H9 (cell line): Measurements from ENCODE around the gene RHBDL1. TPM values are rescaled to one million over a fixed set of nuclear protein-coding genes. Genes with fewer than 3 reads are reported as not detected.

Source experiments
- DNase-seq: peaks from one replicate; pipeline ENCODE4 v3.0.0-alpha.2; 2017
- H2AFZ ChIP-seq: one replicate; pipeline ENCODE4 v1.6.1; 2013; ENCODE audit warnings: mild to moderate bottlenecking, low read length, control low read depth, moderate library complexity
- H2AK5ac ChIP-seq: 2 replicates; pipeline ENCODE4 v1.6.1; 2013; ENCODE audit warnings: low read length, control low read depth, mixed read lengths; ENCODE audit not compliant: insufficient read length
- H2BK120ac ChIP-seq: one replicate; pipeline ENCODE4 v1.6.1; 2013; ENCODE audit warnings: low read depth, mild to moderate bottlenecking, low read length, control low read depth, inconsistent platforms; ENCODE audit not compliant: poor library complexity, severe bottlenecking
- H2BK12ac ChIP-seq: 2 replicates; pipeline ENCODE4 v1.6.1; 2013; ENCODE audit warnings: low read length, control low read depth, mixed read lengths, low read depth; ENCODE audit not compliant: insufficient read length
- H2BK15ac ChIP-seq: 2 replicates; pipeline ENCODE4 v1.6.1; 2013; ENCODE audit warnings: low read depth, low read length, control low read depth
- H2BK20ac ChIP-seq: one replicate; pipeline ENCODE4 v1.6.1; 2013; ENCODE audit warnings: low read depth, mild to moderate bottlenecking, low read length, control low read depth, inconsistent platforms; ENCODE audit not compliant: poor library complexity, severe bottlenecking
- H2BK5ac ChIP-seq: 2 replicates; pipeline ENCODE4 v1.6.1; 2013; ENCODE audit warnings: low read length, control low read depth, mixed read lengths; ENCODE audit not compliant: insufficient read length
- H3K14ac ChIP-seq: 2 replicates; pipeline ENCODE4 v1.6.1; 2013; ENCODE audit warnings: low read length, control low read depth; ENCODE audit not compliant: insufficient read depth
- H3K18ac ChIP-seq: 2 replicates; pipeline ENCODE4 v1.6.1; 2013; ENCODE audit warnings: low read depth, mild to moderate bottlenecking, mixed read lengths, low read length, control low read depth; ENCODE audit not compliant: insufficient read length
- H3K23ac ChIP-seq: 2 replicates; pipeline ENCODE4 v1.6.1; 2013; ENCODE audit warnings: low read length, control low read depth, mixed read lengths, low read depth; ENCODE audit not compliant: insufficient read length
- H3K23me2 ChIP-seq: 2 replicates; pipeline ENCODE4 v1.6.1; 2013; ENCODE audit warnings: low read depth, mild to moderate bottlenecking, mixed read lengths, low read length, control low read depth; ENCODE audit not compliant: insufficient read length, poor library complexity, severe bottlenecking
- H3K27ac ChIP-seq: 2 replicates; pipeline ENCODE4 v1.5.1; 2013; ENCODE audit warnings: low read length, control low read depth, mixed read lengths, low read depth; ENCODE audit not compliant: insufficient read length
- H3K27me3 ChIP-seq: 2 replicates; pipeline ENCODE4 v1.6.1; 2013; ENCODE audit warnings: low read length, control low read depth, inconsistent platforms; ENCODE audit not compliant: insufficient read depth
- H3K4ac ChIP-seq: 2 replicates; pipeline ENCODE4 v1.6.1; 2013; ENCODE audit warnings: low read depth, mild to moderate bottlenecking, control low read depth, inconsistent platforms, low read length, moderate library complexity
- H3K4me1 ChIP-seq: 2 replicates; pipeline ENCODE4 v1.6.1; 2013; ENCODE audit warnings: low read length, control low read depth, inconsistent platforms; ENCODE audit not compliant: insufficient read depth
- H3K4me2 ChIP-seq: 2 replicates; pipeline ENCODE4 v1.6.1; 2013; ENCODE audit warnings: low read length, control low read depth, mixed read lengths; ENCODE audit not compliant: insufficient read length, insufficient read depth
- H3K56ac ChIP-seq: 2 replicates; pipeline ENCODE4 v1.6.1; 2013; ENCODE audit warnings: low read depth, mild to moderate bottlenecking, mixed read lengths, low read length, control low read depth; ENCODE audit not compliant: insufficient read length
- H3K79me1 ChIP-seq: 2 replicates; pipeline ENCODE4 v1.6.1; 2013; ENCODE audit warnings: low read depth, mild to moderate bottlenecking, moderate library complexity, low read length, control low read depth, inconsistent platforms; ENCODE audit not compliant: insufficient read depth, poor library complexity, severe bottlenecking
- H3K79me2 ChIP-seq: 2 replicates; pipeline ENCODE4 v1.6.1; 2013; ENCODE audit warnings: low read length, control low read depth, inconsistent platforms; ENCODE audit not compliant: insufficient read depth
- H3K9ac ChIP-seq: 2 replicates; pipeline ENCODE4 v1.6.1; 2013; ENCODE audit warnings: low read length, control low read depth, mixed read lengths; ENCODE audit not compliant: insufficient read length; ENCODE audit errors: extremely low read depth
- H3K9me3 ChIP-seq: one replicate; pipeline ENCODE4 v1.6.1; 2013; ENCODE audit warnings: low read depth, low read length, inconsistent platforms; ENCODE audit not compliant: control insufficient read depth
- H3T11ph ChIP-seq: one replicate; pipeline ENCODE4 v1.6.1; 2013; ENCODE audit warnings: mild to moderate bottlenecking, low read length, control low read depth, inconsistent platforms
- H4K20me1 ChIP-seq: one replicate; pipeline ENCODE4 v1.6.1; 2013; ENCODE audit not compliant: control insufficient read depth, insufficient read length, insufficient read depth
- H4K5ac ChIP-seq: 2 replicates; pipeline ENCODE4 v1.6.1; 2013; ENCODE audit warnings: low read depth, mild to moderate bottlenecking, mixed read lengths, low read length, control low read depth; ENCODE audit not compliant: insufficient read length
- H4K8ac ChIP-seq: replicated peaks from 2 replicates; pipeline ENCODE4 v1.6.1; 2013; ENCODE audit warnings: low read length, control low read depth, mixed read lengths, low read depth; ENCODE audit not compliant: insufficient read length
- H4K91ac ChIP-seq: 2 replicates; pipeline ENCODE4 v1.6.1; 2013; ENCODE audit warnings: low read depth, mild to moderate bottlenecking, moderate library complexity, mixed read lengths, low read length, control low read depth; ENCODE audit not compliant: insufficient read length
- H3K27ac Mint-ChIP-seq, 3 experiments: 2 replicates in 2 of 3; 3 replicates in 1 of 3; pipeline ENCODE4 v1.8.0; 2020 to 2021; ENCODE audit warnings: mixed read lengths in 3 of 3, mild to moderate bottlenecking in 1 of 3, moderate library complexity in 1 of 3
- H3K27me3 Mint-ChIP-seq: 2 replicates; pipeline ENCODE4 v1.8.0; 2021; ENCODE audit warnings: low read depth, mild to moderate bottlenecking, moderate library complexity, mixed read lengths
- H3K36me3 Mint-ChIP-seq, 3 experiments: 2 replicates in 2 of 3; 3 replicates in 1 of 3; pipeline ENCODE4 v1.8.0; 2020 to 2021; ENCODE audit warnings: low read depth in 3 of 3, mixed read lengths in 3 of 3; ENCODE audit not compliant: insufficient read depth in 1 of 3
- H3K4me1 Mint-ChIP-seq, 2 experiments: 2 replicates each; pipeline ENCODE4 v1.8.0; 2020; ENCODE audit warnings: mixed read lengths in 2 of 2
- H3K4me3 Mint-ChIP-seq, 2 experiments: 2 replicates in 1 of 2; 3 replicates in 1 of 2; pipeline ENCODE4 v1.8.0; 2020 to 2021; ENCODE audit warnings: mild to moderate bottlenecking in 2 of 2, mixed read lengths in 2 of 2, moderate library complexity in 1 of 2
- H3K9me3 Mint-ChIP-seq, 2 experiments: 2 replicates in 1 of 2; 3 replicates in 1 of 2; pipeline ENCODE4 v1.8.0; 2020; ENCODE audit warnings: mild to moderate bottlenecking in 2 of 2, mixed read lengths in 2 of 2, moderate library complexity in 1 of 2
- CTCF ChIP-seq: fragments of 200-600 bp; sonication (generic); conservative IDR thresholded peaks from 3 replicates; pipeline ENCODE4 v1.8.0; 2021; ENCODE audit warnings: antibody characterized with exemption, mild to moderate bottlenecking
- WGBS: extraction: QIAGEN DNeasy Blood & Tissue Kit; methylation state at CpG from one replicate; pipeline ENCODE4 v1.1.7; 2013; ENCODE audit warnings: missing lambda C conversion rate, low lambda C conversion rate, mixed read lengths; ENCODE audit not compliant: insufficient read length; ENCODE audit errors: extremely low coverage; 5-methylcytosine and 5-hydroxymethylcytosine counted together
- total RNA-seq: library from RNA; stranded (reverse); gene quantifications from 2 replicates; pipeline ENCODE4 v1.2.1, GENCODE V29; 2021

RHBDL1 gene
- total RNA-seq, 1 experiment from 2014 or later = 7.6 TPM

- Mint-ChIP-seq H3K9me3 (peaks cover 3% of the 10 kb centered on the region in 2 experiments; a peak in 2 of 5 replicates), H3K4me1 (peaks cover 11 to 28% of the 10 kb centered on the region in 2 experiments), H3K27me3 (peaks cover 2% of the 10 kb centered on the region; the same call in 1 of the 2 replicates), H3K27ac (no peak overlapping the region), H3K36me3 (peaks cover 0 to 6% (median 1%) of the 10 kb centered on the region in 3 experiments; a peak in 4 of 7 replicates), H3K4me3 (peak overlapping the region; percentile 82 to 96)
- Histone ChIP-seq H3K4ac (no peak overlapping the region), H2BK20ac (no peak overlapping the region), H3K18ac (no peak overlapping the region), H4K5ac (no peak overlapping the region), H3K23ac (no peak overlapping the region), H3K23me2 (peaks cover 12% of the 10 kb centered on the region), H4K20me1 (no peaks in the 10 kb centered on the region), H3K9me3 (no peaks in the 10 kb centered on the region), H3K79me1 (no peaks in the 10 kb centered on the region), H3T11ph (no peak overlapping the region), H3K4me1 (no peaks in the 10 kb centered on the region; the same call in 1 of the 2 replicates), H2AFZ (no peak overlapping the region), H3K4me2 (peak overlapping the region; percentile 50), H3K27me3 (no peaks in the 10 kb centered on the region), H2BK5ac (no peak overlapping the region), H4K8ac (no peak overlapping the region), H2BK12ac (no peak overlapping the region), H2BK120ac (no peak overlapping the region), H3K56ac (no peak overlapping the region), H3K79me2 (peaks cover 2% of the 10 kb centered on the region; the same call in 1 of the 2 replicates), H3K14ac (no peak overlapping the region), H4K91ac (no peak overlapping the region), H3K9ac (peak overlapping the region; percentile 63), H3K27ac (no peak overlapping the region), H2AK5ac (no peak overlapping the region), H2BK15ac (no peak overlapping the region)
- DNase-seq = no peak
- no CpG with 5 or more reads among the region's 55 CpGs for WGBS
- TF ChIP-seq CTCF = no peak
Measured at GRCh38 chr16:635573-636205, 39.8 kb upstream of the RHBDL1 start.
